Stomach smooth muscle (tissue), 2 donors: ENCODE data around the gene FNDC8.

Experiments used
- H3K27ac ChIP-seq: one replicate; pipeline ENCODE4 v1.7.0; 2013; ENCODE audit warnings: mild to moderate bottlenecking, low read length, inconsistent platforms
- H3K27me3 ChIP-seq, 2 donors: one replicate each; pipeline ENCODE4 v1.7.0; 2013; ENCODE audit warnings: low read length in 2 of 2; ENCODE audit not compliant: insufficient read depth in 2 of 2, control insufficient read depth in 1 of 2
- H3K36me3 ChIP-seq, 2 donors: one replicate each; pipeline ENCODE4 v1.7.0; 2013; ENCODE audit warnings: low read length in 2 of 2; ENCODE audit not compliant: control insufficient read depth in 2 of 2, insufficient read depth in 2 of 2
- H3K4me1 ChIP-seq: one replicate; pipeline ENCODE4 v1.7.0; 2013; ENCODE audit warnings: low read length; ENCODE audit not compliant: control insufficient read depth, insufficient read depth
- H3K4me3 ChIP-seq, 2 donors: one replicate each; pipeline ENCODE4 v1.7.0; 2013; ENCODE audit warnings: low read length in 2 of 2
- H3K9ac ChIP-seq, 2 donors: one replicate each; pipeline ENCODE4 v1.7.0; 2013; ENCODE audit warnings: low read length in 2 of 2, mild to moderate bottlenecking in 1 of 2
- H3K9me3 ChIP-seq, 2 donors: one replicate each; pipeline ENCODE4 v1.7.0; 2013; ENCODE audit warnings: low read length in 2 of 2; ENCODE audit not compliant: control insufficient read depth in 2 of 2
- donor health status: healthy.
- donor health status: Pancreatic carcinoma.

Gene FNDC8

DNA sequence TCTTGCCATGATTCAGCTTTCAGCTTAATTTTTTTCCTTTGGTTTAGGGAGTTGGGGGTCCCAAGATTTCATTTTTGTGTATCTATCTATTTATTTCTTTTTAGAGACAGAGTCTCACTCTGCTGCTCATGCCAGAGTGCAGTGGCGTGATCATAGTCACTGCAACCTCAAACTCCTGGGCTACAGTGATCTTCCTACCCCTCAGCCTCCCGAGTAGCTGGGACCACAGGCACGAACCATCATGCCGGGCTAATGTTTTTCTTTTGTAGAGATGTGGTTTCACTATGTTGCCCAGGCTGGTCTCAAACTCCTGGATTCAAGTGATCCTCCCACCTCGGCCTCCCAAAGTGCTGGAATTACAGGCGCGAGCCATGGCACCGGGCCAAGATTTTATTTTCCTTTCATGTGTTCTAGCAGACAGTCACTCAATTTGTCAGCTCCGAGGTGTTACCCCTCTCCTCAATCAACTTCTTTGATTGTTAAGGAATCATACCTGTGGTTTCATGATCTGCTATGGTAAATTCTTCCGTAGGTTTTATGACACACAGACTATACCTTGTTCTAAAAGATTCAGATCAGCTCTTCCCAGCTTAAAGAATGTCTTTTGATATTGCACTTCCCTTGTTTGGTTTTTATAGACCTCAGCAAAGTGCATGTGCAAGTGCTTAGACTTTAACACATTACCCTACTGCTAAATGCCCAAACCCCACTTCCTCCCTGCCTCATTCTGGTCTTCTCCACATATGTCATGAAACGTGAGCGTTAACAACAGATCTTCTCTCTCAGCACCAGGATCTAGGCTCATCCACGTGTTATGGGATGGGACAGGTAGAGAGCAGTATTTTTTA, 39.2 kb downstream of the FNDC8 start:
- Histone ChIP-seq H3K36me3 (no peaks in the 10 kb centered on the region), H3K4me1 (no peaks in the 10 kb centered on the region), H3K4me3 (no peak overlapping the region), H3K9me3 (no peaks in the 10 kb centered on the region), H3K9ac (no peak overlapping the region), H3K27me3 (peaks cover 0 to 3% of the 10 kb centered on the region in 2 donors), H3K27ac (no peak overlapping the region)

DNA sequence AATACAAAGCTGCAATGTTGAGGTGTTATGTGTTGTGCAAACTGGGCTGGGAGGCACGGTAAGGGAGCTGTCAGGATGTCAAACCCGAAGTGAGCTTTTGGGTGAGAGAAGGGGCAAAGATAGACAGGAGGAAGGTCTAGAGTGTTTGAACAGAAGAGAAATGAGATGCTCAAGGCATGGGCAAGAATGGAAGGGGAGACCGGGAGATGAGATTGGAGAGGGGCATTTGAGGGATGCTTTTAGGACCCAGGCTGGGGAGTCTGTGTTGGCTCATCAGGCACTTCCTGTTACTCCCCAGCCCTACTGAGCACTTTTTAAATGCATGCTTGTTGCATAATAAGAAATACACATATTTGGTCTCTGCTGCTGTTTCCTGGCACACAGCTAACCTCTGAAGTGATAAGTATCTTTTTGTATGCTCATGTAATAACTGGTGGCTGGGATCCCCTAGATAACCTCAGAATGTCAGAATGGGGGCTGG, 39.9 kb downstream of the FNDC8 start:
- Histone ChIP-seq H3K27me3 (peaks cover 0 to 3% of the 10 kb centered on the region in 2 donors), H3K27ac (no peak overlapping the region), H3K4me3 (no peak overlapping the region), H3K4me1 (no peaks in the 10 kb centered on the region), H3K36me3 (no peaks in the 10 kb centered on the region), H3K9ac (no peak overlapping the region), H3K9me3 (no peaks in the 10 kb centered on the region)

DNA sequence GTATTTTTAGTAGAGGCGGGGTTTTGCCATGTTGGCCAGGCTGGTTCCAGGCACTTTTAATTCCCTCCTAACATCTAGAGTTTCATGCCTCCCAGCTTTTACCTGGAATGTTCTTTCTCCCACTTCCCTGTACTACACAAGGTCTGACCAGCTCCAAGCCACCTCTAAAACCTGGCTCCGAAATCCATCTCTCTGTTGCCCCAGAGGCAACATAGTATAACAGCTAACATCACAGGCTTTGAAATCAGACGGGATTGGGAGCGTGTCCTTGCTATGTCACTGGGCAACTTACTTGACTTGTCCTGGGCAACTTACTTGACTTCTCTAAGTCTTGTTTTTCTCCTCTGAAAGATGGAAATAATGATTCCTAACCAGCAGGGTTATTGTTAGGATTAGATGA, 41.3 kb downstream of the FNDC8 start:
- no peaks in the 10 kb centered on the region for H3K36me3 ChIP-seq
- no peaks in the 10 kb centered on the region for H3K9me3 ChIP-seq
- no peak overlapping the region for H3K27ac ChIP-seq
- no peak overlapping the region for H3K9ac ChIP-seq
- H3K27me3 ChIP-seq = peaks cover 0 to 3% of the 10 kb centered on the region in 2 donors
- H3K4me1 ChIP-seq = no peaks in the 10 kb centered on the region
- no peak overlapping the region for H3K4me3 ChIP-seq

DNA sequence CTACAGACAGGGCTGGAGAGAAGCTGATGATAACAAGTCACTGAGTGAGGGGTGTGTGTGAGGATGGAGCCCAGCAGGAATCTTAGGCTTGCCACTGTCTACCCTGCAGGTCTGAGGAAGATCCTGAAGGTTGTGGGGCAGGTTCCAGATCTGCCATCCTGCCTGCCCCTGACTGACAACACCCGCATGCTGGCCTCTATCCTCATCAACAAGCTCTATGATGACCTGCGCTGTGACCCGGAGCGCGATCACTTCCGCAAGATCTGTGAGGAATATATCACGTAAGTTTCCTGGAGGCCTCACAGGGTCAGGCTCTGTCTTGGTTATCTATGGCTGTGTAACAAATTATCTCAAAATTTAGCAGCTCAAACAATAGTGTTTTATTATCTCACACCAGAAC, 42.5 kb downstream of the FNDC8 start:
- no peaks in the 10 kb centered on the region for H3K36me3 ChIP-seq

DNA sequence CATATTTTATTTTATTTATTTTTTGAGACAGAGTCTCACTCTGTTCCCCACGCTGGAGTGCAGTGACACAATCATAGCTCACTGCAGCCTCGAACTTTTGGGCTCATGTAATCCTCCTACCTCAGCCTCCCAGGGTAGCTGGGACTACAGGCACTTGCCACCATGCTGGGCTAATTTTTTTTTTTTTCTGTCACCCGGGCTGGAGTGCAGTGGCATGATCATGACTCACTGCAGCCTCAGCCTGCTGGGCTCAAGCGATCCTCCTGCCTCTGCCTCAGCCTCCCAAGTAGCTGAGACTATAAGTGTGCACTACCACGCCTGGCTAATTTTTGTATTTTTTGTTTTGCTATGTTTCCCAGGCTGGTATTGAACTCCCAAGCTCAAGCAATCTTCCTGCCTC, 43.3 kb downstream of the FNDC8 start:
- Histone ChIP-seq H3K27me3 (peaks cover 0 to 3% of the 10 kb centered on the region in 2 donors), H3K9me3 (no peaks in the 10 kb centered on the region), H3K4me3 (no peak overlapping the region), H3K4me1 (no peaks in the 10 kb centered on the region), H3K36me3 (no peaks in the 10 kb centered on the region), H3K9ac (no peak overlapping the region), H3K27ac (no peak overlapping the region)

More for the DNA sequence above, 42.5 kb downstream of the FNDC8 start:
- no peaks in the 10 kb centered on the region for H3K9me3 ChIP-seq
- no peak overlapping the region for H3K4me3 ChIP-seq
- no peaks in the 10 kb centered on the region for H3K4me1 ChIP-seq
- H3K27ac ChIP-seq = no peak overlapping the region
- peaks cover 0 to 3% of the 10 kb centered on the region in 2 donors for H3K27me3 ChIP-seq
- H3K9ac ChIP-seq = no peak overlapping the region

DNA sequence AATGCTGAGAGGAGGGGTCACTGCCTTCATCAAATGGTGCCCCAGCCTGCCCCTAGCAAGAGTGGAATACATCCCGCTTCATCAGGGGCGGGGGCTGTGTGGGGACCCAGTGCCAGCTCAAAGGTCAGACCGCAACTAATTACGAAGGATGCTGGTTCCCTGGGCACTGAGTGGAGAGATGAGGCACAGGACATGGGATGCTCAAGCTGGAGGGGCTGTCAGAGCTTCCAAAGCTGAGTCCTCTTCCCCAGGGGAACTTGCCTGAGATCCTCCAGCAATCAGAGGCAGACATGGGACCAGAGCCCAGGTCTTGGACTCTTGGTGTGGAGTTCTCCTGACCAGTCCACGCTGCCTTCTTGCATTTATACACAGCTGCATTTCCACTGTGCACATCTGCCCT, 45.1 kb downstream of the FNDC8 start:
- Histone ChIP-seq H3K27ac (no peak overlapping the region), H3K9me3 (no peaks in the 10 kb centered on the region), H3K4me1 (no peaks in the 10 kb centered on the region), H3K4me3 (no peak overlapping the region), H3K9ac (no peak overlapping the region), H3K27me3 (peaks cover 2 to 3% of the 10 kb centered on the region in 2 donors), H3K36me3 (no peaks in the 10 kb centered on the region)

DNA sequence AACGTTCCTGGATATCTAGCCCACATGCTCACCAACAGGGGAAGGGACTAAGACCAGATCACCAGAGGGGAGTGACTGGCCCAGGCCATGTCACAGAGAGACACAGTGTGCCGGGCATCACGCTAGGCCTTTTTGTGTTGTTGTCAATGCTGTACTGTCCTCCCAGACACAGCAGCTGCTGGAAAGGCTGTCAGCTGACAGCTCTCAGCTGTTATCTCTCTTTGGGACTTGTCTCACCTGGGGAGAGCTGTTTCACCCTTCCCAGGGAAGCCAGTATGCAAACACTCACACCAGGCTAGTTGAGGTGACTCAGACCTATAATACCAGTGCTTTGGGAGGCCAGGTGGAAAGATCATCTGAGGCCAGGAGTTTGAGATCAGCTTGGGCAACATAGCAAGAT, 45.6 kb downstream of the FNDC8 start:
- Histone ChIP-seq H3K27me3 (peaks cover 2 to 3% of the 10 kb centered on the region in 2 donors), H3K9me3 (no peaks in the 10 kb centered on the region), H3K4me1 (no peaks in the 10 kb centered on the region), H3K27ac (no peak overlapping the region), H3K4me3 (no peak overlapping the region), H3K9ac (no peak overlapping the region), H3K36me3 (no peaks in the 10 kb centered on the region)

DNA sequence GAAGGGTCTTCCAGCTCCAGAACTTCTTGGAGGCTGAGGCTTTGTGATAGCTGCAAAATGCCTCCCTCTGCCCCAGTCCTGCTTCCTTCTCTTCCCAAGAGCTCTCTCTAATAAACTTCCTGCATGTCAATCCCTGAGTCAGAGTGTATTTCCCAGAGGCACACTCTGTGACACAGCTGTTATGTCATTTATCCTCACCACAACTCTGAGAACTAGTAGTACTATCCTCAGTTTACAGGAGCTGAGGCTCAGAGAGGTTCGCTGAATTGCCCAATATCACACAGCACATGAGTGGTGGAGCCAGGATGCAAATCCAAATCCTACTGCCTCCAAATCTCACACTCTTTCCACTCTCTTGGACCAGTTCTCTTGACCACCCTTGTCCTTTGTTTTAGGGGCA, 46.3 kb downstream of the FNDC8 start:
- Histone ChIP-seq H3K36me3 (no peaks in the 10 kb centered on the region), H3K27ac (no peak overlapping the region), H3K4me3 (no peak overlapping the region), H3K4me1 (no peaks in the 10 kb centered on the region), H3K27me3 (peaks cover 2 to 3% of the 10 kb centered on the region in 2 donors), H3K9ac (no peak overlapping the region), H3K9me3 (no peaks in the 10 kb centered on the region)

DNA sequence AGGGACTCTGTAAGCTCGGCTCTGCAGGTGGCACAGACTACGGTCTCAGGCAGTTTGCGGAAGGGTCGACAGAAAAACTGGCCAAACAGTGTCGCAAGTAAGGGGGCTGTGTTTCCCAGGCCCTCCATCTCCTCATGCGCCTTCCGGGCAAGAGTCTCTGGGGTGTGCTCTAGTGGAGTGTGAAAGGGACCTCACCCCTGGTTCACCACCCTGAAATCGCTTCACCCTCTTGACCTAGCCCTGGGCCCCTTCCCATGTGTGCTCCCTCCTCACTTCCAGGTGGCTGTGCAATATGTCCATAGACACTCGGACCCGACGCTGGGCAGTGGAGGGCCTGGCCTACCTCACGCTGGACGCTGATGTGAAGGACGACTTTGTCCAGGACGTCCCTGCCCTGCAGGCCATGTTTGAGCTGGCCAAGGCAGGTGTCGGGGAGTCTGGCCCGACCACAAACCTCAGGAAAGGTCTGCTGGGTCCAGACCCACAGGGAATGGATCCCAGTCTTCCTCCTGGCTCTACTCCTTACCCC, 48.5 kb downstream of the FNDC8 start:
- Histone ChIP-seq H3K36me3 (no peaks in the 10 kb centered on the region), H3K27me3 (peaks cover 2 to 3% of the 10 kb centered on the region in 2 donors), H3K27ac (no peak overlapping the region), H3K9ac (no peak overlapping the region), H3K4me3 (no peak overlapping the region), H3K4me1 (no peaks in the 10 kb centered on the region), H3K9me3 (no peaks in the 10 kb centered on the region)

DNA sequence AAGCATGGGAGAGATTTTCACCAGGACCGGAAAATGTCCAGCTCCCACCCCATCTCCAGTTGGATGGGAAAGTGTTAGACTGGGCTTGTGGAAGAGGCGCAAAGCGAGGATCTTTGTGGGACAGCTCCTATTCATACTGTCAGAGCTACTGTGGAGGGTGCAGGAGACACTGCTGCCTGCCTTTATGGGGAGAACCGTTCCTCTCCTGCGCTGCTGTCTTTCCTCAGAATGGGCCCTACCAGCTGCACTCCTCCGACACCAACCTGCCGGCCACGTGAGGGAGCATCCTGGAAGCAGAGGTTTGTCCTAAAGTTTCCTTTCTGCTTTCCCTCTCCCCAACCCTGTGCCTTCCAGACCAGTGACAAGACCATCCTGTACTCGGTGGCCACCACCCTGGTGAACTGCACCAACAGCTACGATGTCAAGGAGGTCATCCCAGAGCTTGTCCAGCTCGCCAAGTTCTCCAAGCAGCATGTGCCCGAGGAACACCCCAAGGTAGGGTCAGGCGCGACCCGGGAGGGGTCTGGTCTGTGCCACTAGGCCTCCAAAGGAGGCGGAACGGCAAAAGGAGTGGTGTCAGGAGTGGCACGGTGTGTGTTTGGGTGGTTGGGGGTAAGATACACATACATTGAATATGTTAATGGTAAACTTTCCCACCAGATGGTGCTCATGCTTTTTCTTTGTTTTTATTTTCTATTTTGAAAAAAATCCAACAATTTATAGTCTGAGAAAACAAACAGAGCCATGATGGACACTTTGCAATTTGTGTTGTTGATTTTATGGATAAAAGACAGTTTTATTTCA, 49.8 kb downstream of the FNDC8 start:
- no peak overlapping the region for H3K9ac ChIP-seq
- no peaks in the 10 kb centered on the region for H3K4me1 ChIP-seq
- H3K9me3 ChIP-seq = no peaks in the 10 kb centered on the region
- no peak overlapping the region for H3K4me3 ChIP-seq
- H3K27me3 ChIP-seq = peaks cover 2 to 3% of the 10 kb centered on the region in 2 donors
- H3K36me3 ChIP-seq = no peaks in the 10 kb centered on the region
- H3K27ac ChIP-seq = no peak overlapping the region
